GM12878 (cell line): ENCODE measurements around the gene ZNF132. TPM values are rescaled to one million over a fixed set of nuclear protein-coding genes. Genes with fewer than 3 reads are reported as not detected.

Source experiments
- BHLHE40 ChIP-seq, 2 experiments: fragments of 450-650 bp in 1 of 2; IDR thresholded peaks; 2 replicates each; pipeline ENCODE4 v1.6.1; 2011 to 2017; ENCODE audit warnings: low read depth in 2 of 2, borderline replicate concordance in 1 of 2, improper control_type of control experiment in 1 of 2, low read length in 1 of 2, mild to moderate bottlenecking in 1 of 2
- BMI1 ChIP-seq: fragments of 450-650 bp; IDR thresholded peaks from 2 replicates; pipeline ENCODE4 v1.6.1; 2016; ENCODE audit warnings: mild to moderate bottlenecking, moderate library complexity, borderline replicate concordance
- CBX5 ChIP-seq: sonication (generic); IDR thresholded peaks from 2 replicates; pipeline ENCODE4 v1.6.1; 2016; ENCODE audit warnings: low read depth, moderate library complexity, mild to moderate bottlenecking, inconsistent platforms
- CHD2 ChIP-seq: IDR thresholded peaks from 2 replicates; pipeline ENCODE4 v1.6.1; 2011; ENCODE audit warnings: low read depth, low read length, improper control_type of control experiment, borderline replicate concordance
- DPF2 ChIP-seq: fragments of 450-650 bp; IDR thresholded peaks from 2 replicates; pipeline ENCODE4 v1.6.1; 2017; ENCODE audit warnings: mild to moderate bottlenecking
- EGR1 ChIP-seq, 2 experiments: IDR thresholded peaks; 1 replicate in 1 of 2; 2 replicates in 1 of 2; pipeline ENCODE4 v1.6.1; 2011 to 2012; ENCODE audit warnings: low read depth in 2 of 2, low read length in 2 of 2, borderline replicate concordance in 1 of 2, mild to moderate bottlenecking in 1 of 2, moderate library complexity in 1 of 2
- EZH2 ChIP-seq: IDR thresholded peaks from 2 replicates; pipeline ENCODE4 v1.6.1; 2012; ENCODE audit warnings: low read depth, mild to moderate bottlenecking, control low read depth, inconsistent platforms, low read length, borderline replicate concordance; ENCODE audit not compliant: control insufficient read depth
- GABPA ChIP-seq: IDR thresholded peaks from 2 replicates; pipeline ENCODE4 v1.6.1; 2014; ENCODE audit warnings: antibody characterized with exemption, low read depth, mild to moderate bottlenecking, inconsistent platforms
- LARP7 ChIP-seq: fragments of 450-650 bp; IDR thresholded peaks from 2 replicates; pipeline ENCODE4 v1.6.1; 2017; ENCODE audit warnings: mild to moderate bottlenecking
- MXI1 ChIP-seq: fragments of 150-350 bp; IDR thresholded peaks from 2 replicates; pipeline ENCODE4 v1.6.1; 2011; ENCODE audit warnings: low read depth, mild to moderate bottlenecking, inconsistent platforms, low read length, improper control_type of control experiment
- NFYB ChIP-seq: IDR thresholded peaks from 2 replicates; pipeline ENCODE4 v1.6.1; 2011; ENCODE audit warnings: low read depth, mild to moderate bottlenecking, low read length, improper control_type of control experiment, moderate library complexity; ENCODE audit not compliant: insufficient read depth
- NR2C1 ChIP-seq: fragments of 450-650 bp; IDR thresholded peaks from 2 replicates; pipeline ENCODE4 v1.6.1; 2017; ENCODE audit warnings: antibody characterized with exemption, mild to moderate bottlenecking, moderate library complexity
- RUNX3 ChIP-seq: IDR thresholded peaks from 2 replicates; pipeline ENCODE4 v1.6.1; 2012; ENCODE audit warnings: low read length, inconsistent platforms
- SIN3A ChIP-seq: IDR thresholded peaks from 2 replicates; pipeline ENCODE4 v1.6.1; 2012; ENCODE audit warnings: low read depth, low read length, improper control_type of control experiment
- SIX5 ChIP-seq: IDR thresholded peaks from 2 replicates; pipeline ENCODE4 v1.6.1; 2011; ENCODE audit warnings: mild to moderate bottlenecking, low read depth, low read length, moderate library complexity; ENCODE audit not compliant: severe bottlenecking
- SREBF1 ChIP-seq: IDR thresholded peaks from 2 replicates; pipeline ENCODE4 v1.6.1; 2012; ENCODE audit warnings: mild to moderate bottlenecking, low read length
- STAT3 ChIP-seq: IDR thresholded peaks from 2 replicates; pipeline ENCODE4 v1.6.1; 2011; ENCODE audit warnings: low read depth, low read length, improper control_type of control experiment
- TCF3 ChIP-seq: IDR thresholded peaks from 2 replicates; pipeline ENCODE4 v1.6.1; 2012; ENCODE audit warnings: low read depth, mild to moderate bottlenecking, low read length, borderline replicate concordance; ENCODE audit not compliant: insufficient read depth
- YY1 ChIP-seq: IDR thresholded peaks from 2 replicates; pipeline ENCODE4 v1.6.1; 2011; ENCODE audit warnings: low read depth, mild to moderate bottlenecking, low read length
- ZNF24 ChIP-seq: fragments of 450-650 bp; IDR thresholded peaks from 2 replicates; pipeline ENCODE4 v1.6.1; 2017; ENCODE audit warnings: antibody characterized with exemption, mild to moderate bottlenecking
- polyA plus RNA-seq, 11 experiments: library from polyadenylated mRNA; depleted of rRNA in 4 of 11; unstranded in 6 of 11; stranded (reverse) in 5 of 11; fragments of >200 nt; fragmentation: Nextera tagmentation in 4 of 11; fragmentation: Illumina TruSeq in 1 of 11; extraction: Ambion mirVana in 4 of 11; extraction: Trizol in 1 of 11; gene quantifications; 1 replicate in 1 of 11; 2 replicates in 10 of 11; pipeline versions ENCODE4 v1.2.1 to v1.2.3, GENCODE V29; 2011 to 2016; ENCODE audit warnings: inconsistent platforms in 2 of 11, missing spikeins in 2 of 11, low read depth in 1 of 11
- total RNA-seq, 4 experiments: library from RNA; depleted of rRNA in 3 of 4; stranded (reverse); fragments of >200 nt in 3 of 4; fragmentation: Illumina TruSeq in 1 of 4; extraction: Trizol in 1 of 4; gene quantifications; 2 replicates each; pipeline versions ENCODE4 v1.2.1 to v1.2.3, GENCODE V29; 2013 to 2021
- TF ChIP-seq, protein P1 (sequence below): IDR thresholded peaks from 2 replicates; pipeline ENCODE4 v1.6.1; 2011; ENCODE audit warnings: borderline replicate concordance, low read depth, mild to moderate bottlenecking, moderate library complexity, low read length; ENCODE audit not compliant: insufficient read depth, poor library complexity, severe bottlenecking
- TF ChIP-seq, protein P2 (sequence below): IDR thresholded peaks from 2 replicates; pipeline ENCODE4 v1.6.1; 2011; ENCODE audit warnings: low read depth, low read length, improper control_type of control experiment, borderline replicate concordance
- TF ChIP-seq, protein P3 (sequence below): fragments of 450-650 bp; IDR thresholded peaks from 2 replicates; pipeline ENCODE4 v1.6.1; 2016; ENCODE audit warnings: mild to moderate bottlenecking
- TF ChIP-seq, protein P4 (sequence below): IDR thresholded peaks from 2 replicates; pipeline ENCODE4 v1.6.1; 2012; ENCODE audit warnings: low read depth, low read length, improper control_type of control experiment

The ZNF132 gene
- total and polyA plus RNA-seq, 10 of the 15 experiments (the other 5 are each of a cell fraction or from before 2014, with no cell fraction given) = 0.56 to 4.0 (median 2.3) TPM

DNA sequence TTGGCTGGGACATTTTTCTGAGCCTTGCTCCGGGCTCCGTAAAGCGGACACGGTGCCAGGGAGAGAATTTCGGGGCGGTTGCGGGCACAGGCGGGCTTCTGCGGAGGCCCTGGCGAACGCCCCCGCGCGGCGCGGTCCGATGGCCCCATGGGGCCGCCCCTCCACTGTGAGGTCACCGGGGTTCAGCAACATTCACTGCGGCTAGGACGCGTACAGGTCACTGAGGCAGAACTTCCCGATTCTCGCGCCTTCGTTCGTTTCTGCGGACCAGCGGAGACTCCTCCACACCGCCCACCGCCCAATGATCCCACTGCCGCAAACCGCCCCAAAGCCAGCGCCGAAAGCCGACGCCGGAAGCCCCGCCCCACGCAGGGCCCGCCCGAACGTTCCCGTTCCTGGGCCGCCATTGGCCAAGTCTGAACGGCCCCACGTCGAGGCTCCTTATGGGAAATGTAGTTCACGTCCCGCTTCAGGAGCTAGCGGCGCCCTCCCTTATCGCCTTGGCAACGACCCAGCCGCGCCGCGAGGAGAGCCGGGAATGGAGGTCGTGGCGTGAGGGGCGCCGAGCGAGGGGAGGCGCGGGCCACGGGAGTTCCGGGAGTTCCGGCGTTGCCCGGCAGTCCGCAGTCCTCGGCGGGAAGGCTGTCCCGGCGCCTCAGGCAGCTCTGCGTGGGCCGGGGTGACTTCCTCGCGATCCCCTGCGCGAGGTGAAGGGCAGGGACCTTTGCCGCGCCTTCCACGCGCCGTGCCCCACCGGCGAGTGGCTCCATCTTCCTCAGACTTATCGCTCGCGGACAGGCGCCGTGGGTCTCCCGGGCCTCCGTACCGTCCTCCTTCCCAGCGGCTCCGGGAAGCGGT lies 31.6 kb downstream of the ZNF132 start, which contains the start of gene ZNF584 (continued):
- TF ChIP-seq, protein P1, sequence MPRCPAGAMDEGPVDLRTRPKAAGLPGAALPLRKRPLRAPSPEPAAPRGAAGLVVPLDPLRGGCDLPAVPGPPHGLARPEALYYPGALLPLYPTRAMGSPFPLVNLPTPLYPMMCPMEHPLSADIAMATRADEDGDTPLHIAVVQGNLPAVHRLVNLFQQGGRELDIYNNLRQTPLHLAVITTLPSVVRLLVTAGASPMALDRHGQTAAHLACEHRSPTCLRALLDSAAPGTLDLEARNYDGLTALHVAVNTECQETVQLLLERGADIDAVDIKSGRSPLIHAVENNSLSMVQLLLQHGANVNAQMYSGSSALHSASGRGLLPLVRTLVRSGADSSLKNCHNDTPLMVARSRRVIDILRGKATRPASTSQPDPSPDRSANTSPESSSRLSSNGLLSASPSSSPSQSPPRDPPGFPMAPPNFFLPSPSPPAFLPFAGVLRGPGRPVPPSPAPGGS = peak; percentile 22
- TF ChIP-seq DPF2 (peak; percentile 85), GABPA (peak; percentile 83), SIN3A (peak; percentile 85; the same call in 1 of the 2 replicates), ZNF24 (no peak), STAT3 (no peak), MXI1 (peak; percentile 95), TCF3 (0 out of 2 replicates have a peak, but pooled peaks have one; percentile 22), EGR1 (IDR thresholded peaks at IDR 0.05; ENCODE audit: borderline replicate concordance in 1 of 2, low read depth in 2 of 2, low read length in 2 of 2) (peak; percentile 47 to 97), SIX5 (peak; percentile 89), YY1 (peak; percentile 76), CBX5 (no peak), NR2C1 (peak; percentile 73), CHD2 (peak; percentile 75), BMI1 (peak; percentile 93), NFYB (peak; percentile 36; the same call in 1 of the 2 replicates), LARP7 (peak; percentile 77), SREBF1 (0 out of 2 replicates have a peak, but pooled peaks have one; percentile 48), RUNX3 (peak; percentile 71), EZH2 (no peak), BHLHE40 (IDR thresholded peaks at IDR 0.05; ENCODE audit: borderline replicate concordance in 1 of 2, low read depth in 2 of 2, low read length in 1 of 2) (peak in 1 of 2 experiments; percentile 27; a peak in 1 of 4 replicates)
- TF ChIP-seq, protein P2, sequence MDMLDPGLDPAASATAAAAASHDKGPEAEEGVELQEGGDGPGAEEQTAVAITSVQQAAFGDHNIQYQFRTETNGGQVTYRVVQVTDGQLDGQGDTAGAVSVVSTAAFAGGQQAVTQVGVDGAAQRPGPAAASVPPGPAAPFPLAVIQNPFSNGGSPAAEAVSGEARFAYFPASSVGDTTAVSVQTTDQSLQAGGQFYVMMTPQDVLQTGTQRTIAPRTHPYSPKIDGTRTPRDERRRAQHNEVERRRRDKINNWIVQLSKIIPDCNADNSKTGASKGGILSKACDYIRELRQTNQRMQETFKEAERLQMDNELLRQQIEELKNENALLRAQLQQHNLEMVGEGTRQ = no peak
- TF ChIP-seq, protein P3, sequence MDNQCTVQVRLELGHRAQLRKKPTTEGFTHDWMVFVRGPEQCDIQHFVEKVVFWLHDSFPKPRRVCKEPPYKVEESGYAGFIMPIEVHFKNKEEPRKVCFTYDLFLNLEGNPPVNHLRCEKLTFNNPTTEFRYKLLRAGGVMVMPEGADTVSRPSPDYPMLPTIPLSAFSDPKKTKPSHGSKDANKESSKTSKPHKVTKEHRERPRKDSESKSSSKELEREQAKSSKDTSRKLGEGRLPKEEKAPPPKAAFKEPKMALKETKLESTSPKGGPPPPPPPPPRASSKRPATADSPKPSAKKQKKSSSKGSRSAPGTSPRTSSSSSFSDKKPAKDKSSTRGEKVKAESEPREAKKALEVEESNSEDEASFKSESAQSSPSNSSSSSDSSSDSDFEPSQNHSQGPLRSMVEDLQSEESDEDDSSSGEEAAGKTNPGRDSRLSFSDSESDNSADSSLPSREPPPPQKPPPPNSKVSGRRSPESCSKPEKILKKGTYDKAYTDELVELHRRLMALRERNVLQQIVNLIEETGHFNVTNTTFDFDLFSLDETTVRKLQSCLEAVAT = peak; percentile 31; the same call in 1 of the 2 replicates
- TF ChIP-seq, protein P4, sequence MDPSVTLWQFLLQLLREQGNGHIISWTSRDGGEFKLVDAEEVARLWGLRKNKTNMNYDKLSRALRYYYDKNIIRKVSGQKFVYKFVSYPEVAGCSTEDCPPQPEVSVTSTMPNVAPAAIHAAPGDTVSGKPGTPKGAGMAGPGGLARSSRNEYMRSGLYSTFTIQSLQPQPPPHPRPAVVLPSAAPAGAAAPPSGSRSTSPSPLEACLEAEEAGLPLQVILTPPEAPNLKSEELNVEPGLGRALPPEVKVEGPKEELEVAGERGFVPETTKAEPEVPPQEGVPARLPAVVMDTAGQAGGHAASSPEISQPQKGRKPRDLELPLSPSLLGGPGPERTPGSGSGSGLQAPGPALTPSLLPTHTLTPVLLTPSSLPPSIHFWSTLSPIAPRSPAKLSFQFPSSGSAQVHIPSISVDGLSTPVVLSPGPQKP = peak; percentile 53; the same call in 1 of the 2 replicates
